Hepatocyte (in vitro differentiated cells): Measurements from ENCODE around the gene ANGPT4.

ENCODE experiments used
- CTCF ChIP-seq: fragments of 200-600 bp; sonication (generic); IDR thresholded peaks from 2 replicates; pipeline ENCODE4 v1.5.1; 2016; ENCODE audit warnings: antibody characterized with exemption, mild to moderate bottlenecking; ENCODE audit not compliant: poor library complexity
- EZH2phosphoT487 ChIP-seq: fragments of 200-600 bp; sonication (generic); IDR thresholded peaks from one replicate; pipeline ENCODE4 v1.6.1; 2018; ENCODE audit warnings: antibody characterized with exemption, mild to moderate bottlenecking, low read depth, moderate library complexity; ENCODE audit not compliant: unreplicated experiment, severe bottlenecking

GRCh38 chr20:826695-827323 lies 89.3 kb downstream of the ANGPT4 start:
- TF ChIP-seq CTCF: no peak
- no peak for TF ChIP-seq EZH2phosphoT487
